GM19193 (cell line): ENCODE results near the gene TRPM5.

Experiments used
- POLR2A ChIP-seq: IDR thresholded peaks from 4 replicates; pipeline ENCODE4 v1.6.1; 2011; ENCODE audit not compliant: insufficient read depth, insufficient read length; ENCODE audit errors: extremely low read depth

TRPM5 gene

GRCh38 chr11:2443881-2444820 is at the start of gene TRPM5:
Gene TRPM5, minus strand, starts transcription at chr11:2444514. Its CDS starts 21,478 bp downstream, at chr11:2423036.
- no peak for TF ChIP-seq POLR2A

GRCh38 chr11:2489083-2489482 is 44.8 kb upstream of the TRPM5 start:
- TF ChIP-seq POLR2A: no peak

GRCh38 chr11:2488004-2488403 is 43.7 kb upstream of the TRPM5 start:
- no peak for TF ChIP-seq POLR2A

GRCh38 chr11:2484576-2485125 is 40.3 kb upstream of the TRPM5 start:
- no peak for TF ChIP-seq POLR2A

- TF ChIP-seq POLR2A: no peak
These were observed 39.1 kb upstream of the TRPM5 start for GRCh38 chr11:2483426-2483825.

- no peak for TF ChIP-seq POLR2A
These were observed 38.4 kb upstream of the TRPM5 start for GRCh38 chr11:2482745-2483144.

GRCh38 chr11:2482204-2482603 is 37.9 kb upstream of the TRPM5 start:
- TF ChIP-seq POLR2A: no peak

- no peak for TF ChIP-seq POLR2A
These were observed 36.9 kb upstream of the TRPM5 start for GRCh38 chr11:2481253-2481652.

- no peak for TF ChIP-seq POLR2A
These were observed 36.5 kb upstream of the TRPM5 start for GRCh38 chr11:2480874-2481220.

GRCh38 chr11:2477936-2478335 is 33.6 kb upstream of the TRPM5 start:
- no peak for TF ChIP-seq POLR2A

- no peak for TF ChIP-seq POLR2A
These were observed 32.9 kb upstream of the TRPM5 start for GRCh38 chr11:2477254-2477653.

GRCh38 chr11:2475136-2475918 is 31.0 kb upstream of the TRPM5 start:
- no peak for TF ChIP-seq POLR2A

- TF ChIP-seq POLR2A: no peak
These were observed 30.0 kb upstream of the TRPM5 start for GRCh38 chr11:2474059-2474901.

GRCh38 chr11:2473361-2474058 is 29.2 kb upstream of the TRPM5 start:
- TF ChIP-seq POLR2A: no peak
